NCI-H2029 (cell line): ENCODE data around the gene TBX2.

ENCODE experiments used
- DNase-seq: peaks from one replicate; lab custom pipeline; 2025; lab: John Stamatoyannopoulos, UW

TBX2 gene

GRCh38 chr17:61453566-61454380, 54.1 kb downstream of the TBX2 start:
- DNase-seq = no peak

DNA sequence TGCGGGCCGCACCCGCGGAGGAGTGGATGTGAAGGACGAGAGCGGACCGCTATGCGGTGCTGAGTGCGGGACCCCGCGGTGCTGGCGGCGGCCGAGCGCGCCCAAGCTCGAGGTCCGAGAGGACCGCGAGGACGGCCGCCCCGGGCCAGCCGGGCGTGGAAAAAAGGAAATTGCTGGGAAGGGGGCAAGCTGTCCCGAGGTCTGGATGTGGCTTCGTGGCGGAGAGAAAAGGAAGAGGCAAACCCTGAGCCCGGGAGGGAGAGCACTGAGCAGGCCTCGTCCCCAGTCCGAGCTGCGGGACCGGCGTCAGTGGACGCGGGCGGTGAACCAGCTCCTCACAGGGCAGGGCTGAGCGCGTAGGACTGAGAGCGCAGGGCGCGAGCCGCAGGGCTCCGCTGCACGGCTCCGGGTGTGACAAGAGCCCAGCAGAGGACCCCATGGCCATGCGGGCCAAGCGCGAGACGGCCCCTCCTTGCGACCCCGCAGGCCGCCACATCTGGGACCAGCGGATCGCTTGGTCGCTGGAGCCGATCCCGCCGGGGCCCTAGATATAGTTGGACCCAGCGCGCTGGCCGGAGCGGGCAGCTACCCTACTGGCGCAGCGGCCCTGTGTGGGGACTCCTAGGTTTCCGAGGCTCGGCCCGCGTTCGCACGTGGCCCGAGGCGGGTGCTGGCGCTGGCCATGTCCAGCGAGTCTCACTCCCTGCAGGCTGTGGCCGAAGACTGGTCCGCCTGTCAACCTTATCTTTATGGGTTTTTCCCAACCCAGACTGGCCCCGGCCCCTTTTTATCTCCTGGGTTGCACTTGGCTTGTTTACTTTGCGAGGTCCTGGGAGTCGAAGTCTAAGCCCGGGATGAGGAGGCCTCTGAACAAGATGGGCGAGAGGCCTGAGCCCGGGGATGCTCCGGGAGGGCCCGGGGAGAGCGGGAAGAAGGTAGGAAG, 55.0 kb downstream of the TBX2 start:
- no peak for DNase-seq

DNA sequence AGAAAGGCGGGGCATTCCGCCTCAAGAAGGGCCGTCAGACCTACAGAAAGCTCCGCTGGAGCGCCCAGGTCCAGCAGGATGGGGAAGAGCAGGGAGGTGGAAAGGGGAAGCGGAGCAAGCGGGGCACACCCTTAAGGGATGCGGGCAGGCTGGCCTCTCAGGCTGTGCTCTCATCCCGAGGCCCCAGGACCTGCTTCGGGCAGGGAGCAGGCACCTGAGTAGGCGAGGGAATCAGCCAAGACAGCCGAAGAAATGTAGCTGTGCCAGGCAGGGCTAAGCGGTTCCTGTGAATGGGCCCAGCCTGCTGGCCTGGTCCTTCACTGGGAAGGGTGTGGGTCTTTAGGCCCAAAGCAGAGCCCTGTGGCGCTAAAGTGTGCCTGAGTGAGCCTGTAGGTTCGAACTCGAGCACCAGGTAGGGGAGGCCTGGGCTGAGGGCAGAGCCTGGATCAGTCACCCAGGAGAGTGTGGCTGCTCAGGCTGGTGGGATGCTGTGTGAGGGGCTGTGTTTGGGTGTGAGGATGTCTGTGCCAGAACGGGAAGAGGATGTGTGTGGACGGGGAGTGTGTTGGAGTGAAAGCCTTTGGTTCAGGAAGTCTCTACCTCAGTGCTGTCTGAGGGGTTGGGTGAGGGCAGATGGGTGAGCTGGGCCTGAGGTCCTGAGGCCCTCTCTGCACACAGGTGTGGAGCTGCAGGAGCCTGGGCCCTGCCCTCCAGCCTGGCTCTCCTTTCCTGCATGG, 55.8 kb downstream of the TBX2 start:
- DNase-seq = no peak

DNA sequence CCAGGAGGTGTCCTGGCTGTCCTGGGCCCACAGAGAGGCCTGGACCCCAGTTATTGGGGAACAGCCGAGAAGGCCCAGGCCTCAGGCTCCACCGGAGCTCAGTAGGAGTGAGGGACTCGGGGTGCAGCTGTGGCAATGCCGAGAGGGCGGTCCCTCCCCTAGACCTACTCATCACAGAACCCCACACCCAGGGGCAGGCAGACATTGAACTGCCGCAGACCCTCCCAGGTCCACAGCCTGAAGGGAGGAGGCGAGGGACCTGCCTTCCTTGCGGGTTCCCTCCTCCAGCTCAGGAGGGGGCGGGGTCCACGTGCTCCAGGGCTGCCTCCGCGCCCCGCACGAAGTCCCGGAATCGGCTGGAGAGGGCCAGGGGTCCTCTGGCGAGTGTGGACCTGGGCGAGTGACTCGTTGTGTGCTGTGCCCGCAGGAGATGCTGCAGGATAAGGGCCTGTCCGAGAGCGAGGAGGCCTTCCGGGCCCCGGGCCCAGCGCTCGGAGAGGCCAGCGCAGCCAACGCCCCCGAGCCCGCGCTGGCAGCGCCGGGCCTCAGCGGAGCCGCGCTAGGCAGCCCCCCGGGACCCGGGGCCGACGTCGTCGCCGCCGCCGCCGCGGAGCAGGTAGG, 56.5 kb downstream of the TBX2 start:
- no peak for DNase-seq

- DNase-seq = no peak
Observed at GRCh38 chr17:61456688-61457225, 57.1 kb downstream of the TBX2 start.

DNA sequence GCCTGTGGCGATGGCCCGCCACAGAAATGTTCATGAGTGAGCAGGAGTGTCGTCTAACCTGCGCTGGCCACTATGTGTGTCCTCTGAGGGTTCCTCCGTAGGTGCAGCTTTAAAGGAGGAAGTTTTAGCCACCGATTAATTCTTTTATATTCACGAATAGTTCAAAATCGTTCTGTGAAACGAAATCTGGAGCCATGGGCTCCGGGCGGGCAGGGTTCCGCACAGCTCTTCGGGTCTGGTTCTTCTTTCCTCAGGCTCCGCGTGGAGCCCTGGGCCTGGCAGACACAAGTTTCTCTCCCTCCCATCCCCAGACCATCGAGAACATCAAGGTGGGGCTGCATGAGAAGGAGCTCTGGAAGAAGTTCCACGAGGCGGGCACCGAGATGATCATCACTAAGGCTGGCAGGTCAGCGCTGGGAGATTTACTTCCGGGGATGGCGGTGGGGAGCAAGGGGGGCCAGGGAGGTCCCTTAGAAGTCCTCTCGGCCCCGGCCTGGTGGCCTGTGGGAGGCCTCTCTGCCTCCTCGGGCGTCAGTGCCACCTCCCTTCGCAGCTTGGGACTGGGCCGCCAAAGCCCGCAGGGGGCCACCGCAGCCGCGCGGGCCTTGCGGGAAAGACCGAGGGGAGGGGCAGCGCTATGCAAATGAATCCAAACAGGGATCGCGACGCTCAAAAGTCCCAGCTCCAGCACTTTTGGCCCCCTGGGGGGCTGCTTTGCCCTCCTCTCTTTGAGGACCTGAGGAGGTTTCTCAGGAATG, 57.8 kb downstream of the TBX2 start:
- no peak for DNase-seq

DNA sequence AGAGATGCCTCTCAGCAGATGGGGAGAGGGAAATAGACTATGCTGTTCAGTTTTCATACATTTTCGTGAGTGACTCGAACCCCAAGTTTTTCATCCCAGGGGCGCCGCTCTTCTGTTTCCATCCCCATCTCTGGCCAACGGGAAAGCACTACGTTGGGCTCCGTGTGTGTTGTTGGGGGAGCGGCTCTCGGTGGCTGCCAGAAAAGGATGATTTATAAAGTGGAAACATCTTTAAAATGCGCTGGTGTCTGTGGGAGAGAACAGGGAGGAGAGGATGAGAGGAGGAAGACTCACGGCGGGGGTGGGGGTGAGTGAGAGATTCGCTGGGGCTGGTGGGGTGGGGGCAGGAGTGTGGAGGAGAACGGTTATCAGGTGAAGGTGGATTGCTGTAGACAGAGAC, 58.4 kb downstream of the TBX2 start:
- DNase-seq = no peak

DNA sequence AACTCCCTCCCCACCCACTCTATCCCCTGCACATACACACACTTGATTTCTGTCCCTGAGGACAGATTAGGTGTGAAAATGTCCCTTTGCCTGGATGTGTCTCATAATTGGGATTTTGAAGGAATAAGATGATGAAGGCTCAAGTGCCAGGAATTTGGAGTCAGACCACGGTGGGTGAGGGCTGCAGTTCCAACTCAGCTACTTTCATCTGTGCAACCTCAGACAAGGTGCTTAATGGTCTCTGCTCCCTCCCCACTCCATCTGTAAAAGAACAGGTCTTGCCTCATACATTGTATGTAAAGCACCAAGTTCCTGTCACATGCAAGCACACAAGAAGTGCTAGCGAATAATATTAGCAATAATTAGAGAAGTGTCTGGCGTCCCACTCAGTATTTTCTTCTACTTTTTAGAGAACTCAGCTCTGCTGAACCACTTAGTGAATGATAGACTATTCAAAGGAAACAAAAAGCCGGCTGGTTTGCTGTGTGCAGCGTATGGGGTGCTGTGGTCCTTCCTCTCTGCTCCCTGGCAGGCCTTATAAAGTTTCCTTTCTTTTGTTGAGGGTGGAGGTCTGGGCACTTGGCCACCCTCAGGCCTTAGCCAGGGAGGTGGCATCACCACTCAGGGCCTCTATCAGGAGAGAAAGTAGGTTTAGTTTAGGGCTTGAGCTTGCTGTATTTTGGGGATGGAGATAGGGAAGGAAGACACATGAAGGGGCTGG, 58.9 kb downstream of the TBX2 start:
- DNase-seq = no peak
